ENCODE data around the gene ARHGAP8. TPM values are rescaled to one million over a fixed set of nuclear protein-coding genes. Genes with fewer than 3 reads are reported as not detected.

Gene ARHGAP8
- total and polyA plus RNA-seq, 2 of the 13 experiments (the other 11 are each of a cell fraction or from before 2014, with no cell fraction given): 0.07 TPM; not detected in 1

GRCh38 chr22:44907765-44908737, 155.7 kb downstream of the ARHGAP8 start:
- in situ Hi-C loops (cut with HindIII; ENCODE audit: extremely low pct_ligation_motif_present, low pct_unique_long_range_greater_than_20kb) (no loop called here), intact Hi-C loops (cut with micrococcal nuclease; ENCODE audit: unreplicated experiment) (no loop called here)
- ATAC-seq: no peak
- Histone ChIP-seq H2AFZ (ENCODE audit: low read length) (no peak overlapping the region), H3K9me3 (ENCODE audit: low read length) (no peaks in the 10 kb centered on the region; the same call in 1 of the 2 replicates), H3K4me2 (ENCODE audit: low read depth, low read length) (no peak overlapping the region), H3K9ac (ENCODE audit: insufficient read depth, low read depth, low read length) (no peak overlapping the region), H3K36me3 (replicated peaks in 1 of 2; ENCODE audit: control insufficient read depth in 1 of 2, insufficient read depth in 2 of 2, low read length in 2 of 2) (no peaks in the 10 kb centered on the region), H3K27me3 (ENCODE audit: control insufficient read depth in 1 of 2, insufficient read depth in 2 of 2, low read length in 2 of 2) (peaks cover 0 to 43% of the 10 kb centered on the region in 2 experiments; a peak in 4 of 5 replicates), H4K20me1 (ENCODE audit: insufficient read depth, low read length) (peaks cover under 1% of the 10 kb centered on the region; the same call in 1 of the 2 replicates), H3K27ac (ENCODE audit: extremely low read length, insufficient read depth, low read length) (no peak overlapping the region), H3K4me1 (ENCODE audit: insufficient read depth, low read length) (no peaks in the 10 kb centered on the region), H3K4me3 (replicated peaks in 1 of 3; ENCODE audit: insufficient read depth in 1 of 3, low read depth in 2 of 3, low read length in 3 of 3) (no peak overlapping the region), H3K79me2 (ENCODE audit: insufficient read depth, low read length) (no peaks in the 10 kb centered on the region)
- POLR2A ChIA-PET: no interaction called here
- TF ChIP-seq ZKSCAN8 (CRISPR knock-in tag; IDR thresholded peaks at IDR 0.05; ENCODE audit: borderline replicate concordance) (no peak), NFYB (CRISPR knock-in tag; IDR thresholded peaks at IDR 0.05) (no peak), ZNF232 (CRISPR knock-in tag; IDR thresholded peaks at IDR 0.05; ENCODE audit: borderline replicate concordance) (no peak), CBX5 (CRISPR knock-in tag; IDR thresholded peaks at IDR 0.05; ENCODE audit: borderline replicate concordance) (no peak), GLMP (CRISPR knock-in tag; IDR thresholded peaks at IDR 0.05; ENCODE audit: borderline replicate concordance) (no peak), THYN1 (CRISPR knock-in tag; IDR thresholded peaks at IDR 0.05; ENCODE audit: borderline replicate concordance, low read depth) (no peak), NR0B2 (CRISPR knock-in tag; IDR thresholded peaks at IDR 0.05) (no peak), SNAI1 (CRISPR knock-in tag; IDR thresholded peaks at IDR 0.05; ENCODE audit: borderline replicate concordance) (no peak), DZIP1 (CRISPR knock-in tag; IDR thresholded peaks at IDR 0.05) (no peak), TBX3 (IDR thresholded peaks at IDR 0.05; ENCODE audit: borderline replicate concordance) (no peak), TFAP4 (IDR thresholded peaks at IDR 0.05; ENCODE audit: borderline replicate concordance, low read depth) (no peak)
- 37% methylated on average over 12 of the region's 21 CpGs for WGBS (ENCODE audit: low lambda C conversion rate)
- BruUV-seq (replicated peaks): no TSS peak
- no peak for FAIRE-seq
- CTCF ChIA-PET (ENCODE audit: low intra/inter-chr PET ratio, low total read pairs): no interaction called here
- DNase-seq (ENCODE audit: low spot score): no peak
